BJ (cell line): ENCODE results near the gene TBX15. TPM values are rescaled to one million over a fixed set of nuclear protein-coding genes. Genes with fewer than 3 reads are reported as not detected.

Experiments used
- CTCF ChIA-PET: fragments of 350-600 bp; formaldehyde crosslinking; extraction: SDS; loops from one replicate; lab custom pipeline; 2021; ENCODE audit warnings: antibody characterized with exemption, inconsistent platforms; lab: Yijun Ruan, JAX
- POLR2A ChIA-PET: fragments of 300-600 bp; sonication (Branson Sonifier 250); formaldehyde crosslinking; extraction: SDS; loops from one replicate; lab custom pipeline; 2021; ENCODE audit warnings: antibody characterized with exemption; lab: Charles Lee
- DNase-seq: peaks from one replicate; pipeline ENCODE4 v3.0.0-alpha.2; 2011; ENCODE audit warnings: low read depth
- H3K27me3 ChIP-seq: 2 replicates; pipeline ENCODE4 v1.6.0; 2011; ENCODE audit warnings: low read length; ENCODE audit not compliant: control insufficient read depth, insufficient read depth
- H3K36me3 ChIP-seq: 2 replicates; pipeline ENCODE4 v1.5.1; 2011; ENCODE audit warnings: low read length; ENCODE audit not compliant: control insufficient read depth, insufficient read depth
- H3K4me3 ChIP-seq: 2 replicates; pipeline ENCODE4 v1.5.1; 2011; ENCODE audit warnings: low read depth, mild to moderate bottlenecking, control low read depth, low read length
- CTCF ChIP-seq: IDR thresholded peaks from 2 replicates; pipeline ENCODE4 v1.5.1; 2011; ENCODE audit warnings: low read depth, mild to moderate bottlenecking, control low read depth, inconsistent platforms, low read length, moderate library complexity; ENCODE audit not compliant: insufficient read depth
- polyA plus RNA-seq: library from polyadenylated mRNA; depleted of rRNA; stranded (reverse); fragments of >200 nt; gene quantifications from 2 replicates; pipeline ENCODE4 v1.2.3, GENCODE V29; 2011

The TBX15 gene
- polyA plus RNA-seq, 1 experiment = 14.8 TPM

- H3K27me3 ChIP-seq = no peaks in the 10 kb centered on the region
- POLR2A ChIA-PET = no interaction called here
- H3K4me3 ChIP-seq = no peak overlapping the region
- CTCF ChIA-PET = interaction anchor here (0.7 to 1.0 kb wide), 2 partner anchors 29 to 88 kb away, joined by 3 read pairs; no protein-coding TSS in a partner anchor
- TF ChIP-seq CTCF = no peak
- no peaks in the 10 kb centered on the region for H3K36me3 ChIP-seq
- no peak for DNase-seq
Observed at GRCh38 chr1:118934706-118935105, 53.4 kb downstream of the TBX15 start.

DNA sequence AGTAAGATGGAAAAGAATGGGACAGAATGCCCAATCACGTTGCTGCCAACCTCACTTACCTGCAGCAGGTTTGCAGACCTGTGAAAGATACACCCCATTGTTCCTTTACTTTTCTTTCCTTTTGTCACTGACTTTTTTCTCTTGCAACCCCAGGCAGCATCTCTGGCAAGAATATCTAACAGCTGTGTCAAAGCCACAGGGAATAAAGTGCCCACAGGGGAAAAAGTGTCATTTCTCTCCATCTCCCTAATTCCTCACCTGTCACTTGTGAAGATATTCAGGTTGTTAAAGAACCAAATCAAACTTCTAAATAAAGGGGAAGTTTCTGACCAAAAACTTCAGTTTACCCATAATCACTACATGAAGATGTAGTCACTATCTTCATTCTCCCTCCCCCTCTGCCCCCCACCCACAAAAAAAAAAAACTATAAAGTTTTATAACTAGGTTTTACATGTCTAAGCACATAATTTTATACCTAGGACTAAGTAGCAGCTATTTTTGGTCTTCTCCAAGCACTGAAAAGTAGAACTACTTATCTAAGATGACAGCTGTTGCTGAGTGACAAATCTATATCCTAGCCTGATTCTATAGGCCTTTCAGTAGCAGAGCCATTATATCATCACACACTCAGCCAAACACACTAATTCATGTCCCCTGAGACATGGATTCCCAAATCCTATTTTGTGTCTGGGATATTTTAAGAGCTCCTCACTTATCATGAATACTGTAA is 54.9 kb downstream of the TBX15 start:
- no peak overlapping the region for H3K4me3 ChIP-seq
- H3K27me3 ChIP-seq = no peaks in the 10 kb centered on the region
- ChIA-PET POLR2A (interaction anchor here (0.8 kb wide), 1 partner anchor 53 kb away, joined by 3 read pairs; no protein-coding TSS in a partner anchor), CTCF (no interaction called here)
- no peaks in the 10 kb centered on the region for H3K36me3 ChIP-seq
- DNase-seq = no peak
- no peak for TF ChIP-seq CTCF

DNA sequence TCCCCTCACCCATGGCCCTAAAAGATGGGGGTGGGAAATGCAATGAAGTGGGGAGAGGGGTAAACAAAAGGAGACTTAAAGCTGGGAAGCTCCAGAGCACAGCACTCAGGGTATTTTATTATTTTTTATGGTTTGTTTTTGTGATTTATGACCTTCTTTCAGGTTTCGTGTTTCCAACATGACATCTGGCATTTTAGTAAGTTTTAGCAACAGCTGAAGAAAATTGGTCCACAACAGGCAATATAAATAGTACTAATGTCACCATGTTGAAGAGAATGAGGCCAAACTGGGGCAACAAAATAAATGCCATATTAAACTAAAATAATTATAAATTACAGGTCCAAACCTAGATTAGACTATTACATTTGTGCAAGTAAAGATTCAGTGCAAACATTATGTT is 56.3 kb downstream of the TBX15 start:
- POLR2A ChIA-PET = no interaction called here
- H3K36me3 ChIP-seq = no peaks in the 10 kb centered on the region
- H3K27me3 ChIP-seq = no peaks in the 10 kb centered on the region
- no peak for TF ChIP-seq CTCF
- CTCF ChIA-PET = no interaction called here
- DNase-seq = no peak
- no peak overlapping the region for H3K4me3 ChIP-seq

GRCh38 chr1:118928739-118929554 is 59.2 kb downstream of the TBX15 start:
- ChIA-PET POLR2A (no interaction called here), CTCF (no interaction called here)
- Histone ChIP-seq H3K36me3 (0 out of 2 replicates have a peak, but pooled peaks cover 1% of the 10 kb centered on the region), H3K4me3 (no peak overlapping the region), H3K27me3 (no peaks in the 10 kb centered on the region)
- TF ChIP-seq CTCF = no peak
- no peak for DNase-seq
